A549 (cell line): ENCODE measurements around the gene UNC45A. TPM values are rescaled to one million over a fixed set of nuclear protein-coding genes. Genes with fewer than 3 reads are reported as not detected.

Source experiments
- ATAC-seq, 2 experiments: fragments of 200-7000 bp in 1 of 2; fragments of >200 bp in 1 of 2; cut with Nextera tagmentation in 1 of 2; cut with Tn5 transposase in 1 of 2; 3 replicates each; pipeline versions ENCODE4 v1.8.0 to v1.9.1; 2018 to 2020; ENCODE audit warnings: mild to moderate bottlenecking in 1 of 2, moderate library complexity in 1 of 2
- CTCF ChIA-PET: fragments of 300-600 bp; sonication (Branson Sonifier 250); formaldehyde crosslinking; extraction: SDS; loops from one replicate; lab custom pipeline; 2021; ENCODE audit warnings: antibody characterized with exemption, inconsistent platforms; lab: Yijun Ruan, JAX
- POLR2A ChIA-PET: fragments of 350-600 bp; formaldehyde crosslinking; extraction: SDS; loops from one replicate; lab custom pipeline; 2021; ENCODE audit warnings: antibody characterized with exemption, inconsistent platforms; lab: Yijun Ruan, JAX
- DNase-seq, 2 experiments: peaks; one replicate each; pipeline versions ENCODE4 v3.0.0 to v3.0.0-alpha.2; 2011 to 2016; ENCODE audit warnings: low read depth in 1 of 2, low spot score in 1 of 2
- FAIRE-seq: peaks from 2 replicates; lab custom pipeline; 2011; peaks lifted over from hg19 to GRCh38; lab: Jason Lieb, UNC
- H3K27ac ChIP-seq, 2 experiments: fragments of >200 bp; sonication (Bioruptor Twin); formaldehyde crosslinking; 3 replicates each; pipeline ENCODE4 v1.5.1; 2016 to 2017
- H3K4me1 ChIP-seq: fragments of >200 bp; sonication (Bioruptor Twin); formaldehyde crosslinking; 3 replicates; pipeline ENCODE4 v1.6.1; 2016
- H3K4me2 ChIP-seq: fragments of >200 bp; sonication (Bioruptor Twin); formaldehyde crosslinking; 3 replicates; pipeline ENCODE4 v1.6.1; 2016
- H3K4me3 ChIP-seq: fragments of >200 bp; sonication (Bioruptor Twin); formaldehyde crosslinking; 3 replicates; pipeline ENCODE4 v1.5.1; 2016
- H3K9me3 ChIP-seq: fragments of >200 bp; sonication (Bioruptor Twin); formaldehyde crosslinking; 3 replicates; pipeline ENCODE4 v1.6.1; 2016
- CHD2 ChIP-seq: fragments of 150-350 bp; IDR thresholded peaks from 2 replicates; pipeline ENCODE4 v1.6.1; 2014; ENCODE audit warnings: low read length; ENCODE audit not compliant: partially characterized antibody
- CTCF ChIP-seq: fragments of >200 bp; sonication (Bioruptor Twin); formaldehyde crosslinking; IDR thresholded peaks from 3 replicates; pipeline ENCODE4 v1.5.1; 2016
- ELK1 ChIP-seq: fragments of 150-350 bp; IDR thresholded peaks from 2 replicates; pipeline ENCODE4 v1.6.1; 2014; ENCODE audit warnings: low read depth, mild to moderate bottlenecking, low read length
- EP300 ChIP-seq, 2 experiments: fragments of >200 bp; sonication (Bioruptor Twin); formaldehyde crosslinking; IDR thresholded peaks; 2 replicates in 1 of 2; 3 replicates in 1 of 2; pipeline ENCODE4 v1.6.1; 2016 to 2017
- FOSB ChIP-seq: fragments of 250-450 bp; sonication (Bioruptor Pico); IDR thresholded peaks from 2 replicates; pipeline ENCODE4 v1.5.0; 2020; ENCODE audit warnings: mild to moderate bottlenecking, moderate library complexity
- KDM5A ChIP-seq: fragments of 200-600 bp; sonication (generic); IDR thresholded peaks from 2 replicates; pipeline ENCODE4 v1.6.1; 2016; ENCODE audit warnings: antibody characterized with exemption, mild to moderate bottlenecking
- MAX ChIP-seq: IDR thresholded peaks from 2 replicates; pipeline ENCODE4 v1.6.1; 2012
- NR3C1 ChIP-seq: fragments of >200 bp; sonication (Bioruptor Twin); formaldehyde crosslinking; IDR thresholded peaks from 3 replicates; pipeline ENCODE4 v1.6.1; 2017
- PBX3 ChIP-seq: IDR thresholded peaks from 2 replicates; pipeline ENCODE4 v1.6.1; 2012
- RCOR1 ChIP-seq: fragments of 150-350 bp; IDR thresholded peaks from 2 replicates; pipeline ENCODE4 v1.6.1; 2014; ENCODE audit warnings: antibody characterized with exemption, low read length, low read depth
- SREBF2 ChIP-seq: fragments of 450-650 bp; IDR thresholded peaks from 2 replicates; pipeline ENCODE4 v1.6.1; 2014; ENCODE audit warnings: mild to moderate bottlenecking, moderate library complexity
- USF2 ChIP-seq: fragments of 450-650 bp; IDR thresholded peaks from 2 replicates; pipeline ENCODE4 v1.6.1; 2014; ENCODE audit warnings: antibody characterized with exemption
- ZFP36 ChIP-seq: fragments of 450-650 bp; IDR thresholded peaks from 2 replicates; pipeline ENCODE4 v1.6.1; 2014; ENCODE audit warnings: borderline replicate concordance; ENCODE audit not compliant: partially characterized antibody
- ZSCAN20 ChIP-seq: fragments of 250-450 bp; sonication (Bioruptor Pico); IDR thresholded peaks from 2 replicates; pipeline ENCODE4 v1.8.0; 2022; ENCODE audit warnings: mild to moderate bottlenecking, moderate library complexity
- WGBS: methylation state at CpG from one replicate; pipeline ENCODE4 v1.1.6; 2017; ENCODE audit errors: missing lambda C conversion rate; 5-methylcytosine and 5-hydroxymethylcytosine counted together
- polyA plus RNA-seq, 4 experiments: library from polyadenylated mRNA; depleted of rRNA in 3 of 4; stranded (reverse); fragments of >200 nt; fragmentation: RNase III in 1 of 4; extraction: RNeasy Plus Mini Kit Qiagen cat#74134 plus additional on column Dnase treatment in 1 of 4; gene quantifications; 2 replicates in 3 of 4; 3 replicates in 1 of 4; pipeline ENCODE4 v1.2.3, GENCODE V29; 2011 to 2017

The UNC45A gene
- polyA plus RNA-seq, 2 of the 4 experiments (the other 2 are of a cell fraction), result 48.2 to 80.4 TPM

GRCh38 chr15:90950676-90951075 lies 15.6 kb downstream of the UNC45A start (continued):
- no peak for TF ChIP-seq SREBF2
- TF ChIP-seq CTCF, result no peak
- no peak for TF ChIP-seq CHD2
- TF ChIP-seq ELK1, result no peak
- no peak for TF ChIP-seq ZSCAN20 (CRISPR knock-in tag)
- TF ChIP-seq FOSB, result no peak
- TF ChIP-seq ZFP36, result no peak
- no peak for TF ChIP-seq PBX3

GRCh38 chr15:90952901-90953677 lies 18.0 kb downstream of the UNC45A start:
- ATAC-seq, result no peak

More at GRCh38 chr15:90952901-90953677, 18.0 kb downstream of the UNC45A start:
- TF ChIP-seq MAX (no peak), CTCF (no peak), RCOR1 (no peak), NR3C1 (no peak), EP300 (IDR thresholded peaks at IDR 0.05) (no peak), ELK1 (no peak), KDM5A (no peak), USF2 (no peak)
- ChIA-PET CTCF (interaction anchor here (0.6 to 25.4 kb wide), 5 partner anchors 16 to 1421 kb away, joined by 4 to 536 read pairs (median 203); partner anchors contain the start of genes HDDC3 and UNC45A), POLR2A (interaction anchor here (1.9 kb wide), 1 partner anchor 18 kb away, joined by 11 read pairs; the partner anchor contains the start of gene UNC45A)
- 92% methylated on average over 13 of the region's 14 CpGs for WGBS
- H3K4me3 ChIP-seq, result no peak overlapping the region
- H3K27ac ChIP-seq, result no peak overlapping the region
- peaks cover 29% of the 10 kb centered on the region for H3K4me1 ChIP-seq
- DNase-seq (no peak), FAIRE-seq (no peak)
- no peaks in the 10 kb centered on the region for H3K9me3 ChIP-seq
- H3K4me2 ChIP-seq, result no peak overlapping the region
